Ramos (cell line): ENCODE measurements around the gene DIABLO.
"Not testable (repeated sequence)": the region's sequence is repeated elsewhere in the genome, so short reads cannot be mapped to it uniquely, and the experiment has no call there.

ENCODE experiments used
- in situ Hi-C: fragments of 300-500 bp; cut with MboI; formaldehyde crosslinking; loops from one replicate; pipeline ENCODE4 v1.14.3; 2022; ENCODE audit warnings: low sequenced_read_pairs; ENCODE audit not compliant: unreplicated experiment

Gene DIABLO

GRCh38 chr12:122216445-122216844 lies 9.4 kb downstream of the DIABLO start:
- in situ Hi-C loops = no loop called here

- in situ Hi-C loops = no loop called here
Measured at GRCh38 chr12:122215771-122216170, 10.1 kb downstream of the DIABLO start.

- in situ Hi-C loops = no loop called here
Measured at GRCh38 chr12:122208073-122208820, 17.6 kb downstream of the DIABLO start.

GRCh38 chr12:122207391-122207790 lies 18.5 kb downstream of the DIABLO start:
- in situ Hi-C loops = no loop called here

- in situ Hi-C loops = no loop called here
Measured at GRCh38 chr12:122206976-122207375, 18.9 kb downstream of the DIABLO start.

- in situ Hi-C loops = no loop called here
Measured at GRCh38 chr12:122206111-122206881, 19.6 kb downstream of the DIABLO start.

- in situ Hi-C loops = no loop called here
Measured at GRCh38 chr12:122205053-122205925, 20.6 kb downstream of the DIABLO start.

GRCh38 chr12:122204167-122205052 lies 21.4 kb downstream of the DIABLO start:
- in situ Hi-C loops = no loop called here

GRCh38 chr12:122203301-122204166 lies 22.3 kb downstream of the DIABLO start, which contains the start of gene B3GNT4:
Gene B3GNT4 (plus strand): TSS chr12:122203709. CDS start chr12:122204619, 910 bp downstream.
- in situ Hi-C loops = no loop called here

- in situ Hi-C loops = not testable (repeated sequence)
Measured at GRCh38 chr12:122202811-122203210, 23.0 kb downstream of the DIABLO start.

- in situ Hi-C loops = no loop called here
Measured at GRCh38 chr12:122202017-122202416, 23.8 kb downstream of the DIABLO start.

GRCh38 chr12:122201381-122201780 lies 24.5 kb downstream of the DIABLO start:
- in situ Hi-C loops = no loop called here

- in situ Hi-C loops = no loop called here
Measured at GRCh38 chr12:122200541-122201175, 25.2 kb downstream of the DIABLO start.

GRCh38 chr12:122199484-122200355 lies 26.1 kb downstream of the DIABLO start:
- in situ Hi-C loops = no loop called here

- in situ Hi-C loops = no loop called here
Measured at GRCh38 chr12:122197612-122197966, 28.3 kb downstream of the DIABLO start.

GRCh38 chr12:122195405-122195804 lies 30.4 kb downstream of the DIABLO start:
- in situ Hi-C loops = no loop called here

GRCh38 chr12:122194804-122195203 lies 31.0 kb downstream of the DIABLO start:
- in situ Hi-C loops = no loop called here
